Upper lobe of left lung (tissue), 6 donors: ENCODE data around the gene TRIP11. TPM values are rescaled to one million over a fixed set of nuclear protein-coding genes. Genes with fewer than 3 reads are reported as not detected.
A peak's percentile ranks its signal among the peaks of the same experiment; 100 is the strongest.
"Not testable (repeated sequence)": the region's sequence is repeated elsewhere in the genome, so short reads cannot be mapped to it uniquely, and the experiment has no call there.

Experiments
- ATAC-seq, 2 donors: fragments of 200-7000 bp; cut with Tn5 transposase; one replicate each; pipeline ENCODE4 v1.9.1; 2022; ENCODE audit warnings: mild to moderate bottlenecking in 2 of 2, moderate library complexity in 2 of 2; ENCODE audit not compliant: low FRiP score in 2 of 2
- DNase-seq, 2 donors: peaks; one replicate each; pipeline ENCODE4 v3.0.0-alpha.2; 2019 to 2020
- H3K27ac ChIP-seq, 4 donors: fragments of 200-600 bp; sonication (generic); one replicate each; pipeline ENCODE4 v1.5.1; 2016 to 2019
- H3K27me3 ChIP-seq, 4 donors: fragments of 200-600 bp; sonication (generic); one replicate each; pipeline ENCODE4 v1.5.1; 2017 to 2019
- H3K36me3 ChIP-seq, 4 donors: fragments of 200-600 bp; sonication (generic); one replicate each; pipeline ENCODE4 v1.5.1; 2016 to 2019
- H3K4me1 ChIP-seq, 4 donors: fragments of 200-600 bp; sonication (generic); one replicate each; pipeline ENCODE4 v1.5.1; 2018 to 2019
- H3K4me3 ChIP-seq, 4 donors: fragments of 200-600 bp; sonication (generic); one replicate each; pipeline ENCODE4 v1.5.1; 2017 to 2019; ENCODE audit warnings: mild to moderate bottlenecking in 2 of 4, moderate library complexity in 1 of 4
- H3K9me3 ChIP-seq, 4 donors: fragments of 200-600 bp; sonication (generic); one replicate each; pipeline ENCODE4 v1.5.1; 2018 to 2019
- CTCF ChIP-seq, 6 experiments: fragments of 450-650 bp in 4 of 6; fragments of 200-600 bp in 2 of 6; sonication (generic) in 2 of 6; IDR thresholded peaks; one replicate each; pipeline ENCODE4 v1.5.1; 2016 to 2019; ENCODE audit warnings: antibody characterized with exemption in 6 of 6
- EP300 ChIP-seq, 4 donors: sonication (generic); formaldehyde crosslinking; IDR thresholded peaks; one replicate each; pipeline ENCODE4 v1.5.1; 2017; ENCODE audit warnings: antibody characterized with exemption in 4 of 4, control low read depth in 2 of 4
- POLR2A ChIP-seq, 4 donors: fragments of 450-650 bp; IDR thresholded peaks; one replicate each; pipeline ENCODE4 v1.5.1; 2016 to 2017; ENCODE audit warnings: antibody characterized with exemption in 4 of 4, mild to moderate bottlenecking in 2 of 4
- POLR2AphosphoS5 ChIP-seq, 2 donors: sonication (generic); formaldehyde crosslinking; IDR thresholded peaks; one replicate each; pipeline ENCODE4 v1.5.1; 2017; ENCODE audit warnings: antibody characterized with exemption in 2 of 2
- WGBS, 2 donors: methylation state at CpG; one replicate each; pipeline ENCODE4 v1.1.5; 2017 to 2018; 5-methylcytosine and 5-hydroxymethylcytosine counted together
- total RNA-seq, 6 donors: library from RNA; depleted of rRNA in 4 of 6; stranded (reverse); fragments of >200 nt in 4 of 6; gene quantifications; one replicate each; pipeline versions ENCODE4 v1.1.0 to v1.2.1, GENCODE V29; 2016 to 2021
- donor health status: DM: no; HTN: no; CAD: no; lungs with moderate emphysema.
- donor health status: DM: no; HTN: yes; CAD: no; lungs with severe emphysema.

The TRIP11 gene
- 10 to 100 TPM; 19.2 to 71.8 (median 39.1) TPM for total RNA-seq

- Histone ChIP-seq H3K27ac (peak within 1 kb of the TSS; percentile 95 to 98 (median 96)), H3K36me3 (no peaks in the 10 kb centered on the region), H3K4me3 (peak within 1 kb of the TSS; percentile 64 to 87 (median 76)), H3K9me3 (no peaks in the 10 kb centered on the region), H3K27me3 (no peaks in the 10 kb centered on the region), H3K4me1 (peaks cover 26 to 46% (median 31%) of the 10 kb centered on the region in 4 donors)
- ATAC-seq (peak; percentile 100), DNase-seq (peak; percentile 97)
- 0 to 1% methylated on average over 24 to 57 of the region's 57 CpGs for WGBS, 2 donors
- peak; percentile 82 to 94 for TF ChIP-seq POLR2AphosphoS5 (IDR thresholded peaks at IDR 0.05)
- peak in 2 of 6 experiments; percentile 14 to 31 for TF ChIP-seq CTCF (IDR thresholded peaks at IDR 0.05)
- TF ChIP-seq POLR2A (IDR thresholded peaks at IDR 0.05), result peak in 3 of 4 donors; percentile 52 to 85 (median 83)
- TF ChIP-seq EP300 (IDR thresholded peaks at IDR 0.05), result peak in 1 of 4 donors; percentile 50
Measured at GRCh38 chr14:92039719-92040430, at the start of gene TRIP11. Gene TRIP11, minus strand, starts transcription at chr14:92040059. Its CDS starts 374 bp downstream, at chr14:92039685.

GRCh38 chr14:92088494-92088893, 48.6 kb upstream of the TRIP11 start:
- no peaks in the 10 kb centered on the region for H3K9me3 ChIP-seq
- H3K36me3 ChIP-seq, result peaks cover 6 to 79% (median 35%) of the 10 kb centered on the region in 4 donors
- ATAC-seq, result no peak
- no peak overlapping the region for H3K4me3 ChIP-seq
- H3K27ac ChIP-seq, result no peak overlapping the region
- TF ChIP-seq POLR2AphosphoS5 (IDR thresholded peaks at IDR 0.05), result no peak
- no peak for TF ChIP-seq POLR2A (IDR thresholded peaks at IDR 0.05)
- no peak for TF ChIP-seq EP300 (IDR thresholded peaks at IDR 0.05)
- TF ChIP-seq CTCF (IDR thresholded peaks at IDR 0.05), result no peak
- no peaks in the 10 kb centered on the region for H3K27me3 ChIP-seq
- no peaks in the 10 kb centered on the region for H3K4me1 ChIP-seq
- WGBS, 2 donors, result 92 to 96% methylated on average over 5 of the region's 5 CpGs
- DNase-seq, result no peak

GRCh38 chr14:92074555-92074954, 34.7 kb upstream of the TRIP11 start:
- H3K36me3 ChIP-seq, result peaks cover 7 to 77% (median 45%) of the 10 kb centered on the region in 4 donors
- TF ChIP-seq POLR2AphosphoS5 (IDR thresholded peaks at IDR 0.05), result no peak
- no peak for TF ChIP-seq CTCF (IDR thresholded peaks at IDR 0.05)
- no peak for TF ChIP-seq POLR2A (IDR thresholded peaks at IDR 0.05)
- TF ChIP-seq EP300 (IDR thresholded peaks at IDR 0.05), result no peak
- H3K4me1 ChIP-seq, result peaks cover 0 to 9% (median 2%) of the 10 kb centered on the region in 4 donors
- H3K4me3 ChIP-seq, result no peak overlapping the region
- H3K27ac ChIP-seq, result no peak overlapping the region
- no peak for DNase-seq
- H3K9me3 ChIP-seq, result no peaks in the 10 kb centered on the region
- no peaks in the 10 kb centered on the region for H3K27me3 ChIP-seq
- ATAC-seq, result no peak

GRCh38 chr14:92058006-92058917, 18.4 kb upstream of the TRIP11 start:
- H3K36me3 ChIP-seq, result peaks cover 0 to 22% (median 0%) of the 10 kb centered on the region in 4 donors
- TF ChIP-seq POLR2A (IDR thresholded peaks at IDR 0.05), result no peak
- no peak overlapping the region for H3K27ac ChIP-seq
- H3K9me3 ChIP-seq, result no peaks in the 10 kb centered on the region
- no peak for ATAC-seq
- H3K4me3 ChIP-seq, result no peak overlapping the region
- H3K4me1 ChIP-seq, result no peaks in the 10 kb centered on the region
- no peak for DNase-seq
- H3K27me3 ChIP-seq, result no peaks in the 10 kb centered on the region
- 80 to 84% methylated on average over 9 of the region's 9 CpGs for WGBS, 2 donors

- H3K4me1 ChIP-seq, result no peaks in the 10 kb centered on the region
- H3K27ac ChIP-seq, result no peak overlapping the region
- DNase-seq (no peak), ATAC-seq (no peak)
- H3K36me3 ChIP-seq, result peaks cover 0 to 5% (median 2%) of the 10 kb centered on the region in 4 donors
- no peak for TF ChIP-seq POLR2A (IDR thresholded peaks at IDR 0.05)
- no peak for TF ChIP-seq POLR2AphosphoS5 (IDR thresholded peaks at IDR 0.05)
- no peak for TF ChIP-seq CTCF (IDR thresholded peaks at IDR 0.05)
- no peak for TF ChIP-seq EP300 (IDR thresholded peaks at IDR 0.05)
- 88 to 93% methylated on average over 3 of the region's 3 CpGs for WGBS, 2 donors
- no peak overlapping the region for H3K4me3 ChIP-seq
- no peaks in the 10 kb centered on the region for H3K9me3 ChIP-seq
- H3K27me3 ChIP-seq, result no peaks in the 10 kb centered on the region
Measured at GRCh38 chr14:92049781-92050180, 9.9 kb upstream of the TRIP11 start.

- not testable (repeated sequence) for H3K9me3 ChIP-seq, H3K4me1 ChIP-seq, H3K4me3 ChIP-seq, ATAC-seq, H3K27me3 ChIP-seq, H3K36me3 ChIP-seq, H3K27ac ChIP-seq, DNase-seq
- WGBS, 2 donors, result 95 to 98% methylated on average over 12 of the region's 12 CpGs
Measured at GRCh38 chr14:92049221-92049620, 9.4 kb upstream of the TRIP11 start.

GRCh38 chr14:92045904-92046303, 6.0 kb upstream of the TRIP11 start:
- 94 to 96% methylated on average over 7 of the region's 7 CpGs for WGBS, 2 donors
- not testable (repeated sequence) for H3K27ac ChIP-seq, H3K36me3 ChIP-seq, H3K27me3 ChIP-seq, H3K4me3 ChIP-seq, H3K9me3 ChIP-seq, DNase-seq, ATAC-seq, H3K4me1 ChIP-seq
